Liver (tissue), 9 donors: ENCODE measurements around the gene SERTAD3. TPM values are rescaled to one million over a fixed set of nuclear protein-coding genes. Genes with fewer than 3 reads are reported as not detected.

ENCODE experiments used
- DNase-seq: peaks from one replicate; pipeline ENCODE4 v3.0.0-alpha.2; 2017; ENCODE audit warnings: low spot score
- H3K27ac ChIP-seq, 2 donors: one replicate each; pipeline ENCODE4 v1.7.0; 2013; ENCODE audit warnings: inconsistent platforms in 2 of 2, low read length in 2 of 2, control low read depth in 1 of 2, low read depth in 1 of 2, mild to moderate bottlenecking in 1 of 2
- H3K27me3 ChIP-seq, 4 donors: one replicate each; pipeline versions ENCODE4 v1.6.1 to v1.7.0; 2013; ENCODE audit warnings: low read length in 3 of 4, inconsistent platforms in 1 of 4, mild to moderate bottlenecking in 1 of 4, moderate library complexity in 1 of 4; ENCODE audit not compliant: control insufficient read depth in 4 of 4, insufficient read depth in 4 of 4
- H3K36me3 ChIP-seq, 4 donors: one replicate each; pipeline versions ENCODE4 v1.6.1 to v1.7.0; 2013; ENCODE audit warnings: low read length in 3 of 4, mild to moderate bottlenecking in 3 of 4, low read depth in 1 of 4, moderate library complexity in 1 of 4; ENCODE audit not compliant: control insufficient read depth in 4 of 4, insufficient read depth in 3 of 4
- H3K4me1 ChIP-seq, 4 donors: one replicate each; pipeline versions ENCODE4 v1.6.1 to v1.7.0; 2013; ENCODE audit warnings: low read length in 3 of 4, mild to moderate bottlenecking in 3 of 4, moderate library complexity in 1 of 4; ENCODE audit not compliant: control insufficient read depth in 4 of 4, insufficient read depth in 4 of 4
- H3K4me3 ChIP-seq, 3 donors: one replicate each; pipeline versions ENCODE4 v1.6.1 to v1.7.0; 2013; ENCODE audit warnings: low read length in 3 of 3, control low read depth in 1 of 3, low read depth in 1 of 3, mild to moderate bottlenecking in 1 of 3
- H3K9ac ChIP-seq, 2 donors: one replicate each; pipeline ENCODE4 v1.7.0; 2013; ENCODE audit warnings: low read length in 2 of 2, mild to moderate bottlenecking in 2 of 2, moderate library complexity in 2 of 2, control low read depth in 1 of 2, low read depth in 1 of 2
- H3K9me3 ChIP-seq, 4 donors: one replicate each; pipeline versions ENCODE4 v1.6.1 to v1.7.0; 2013; ENCODE audit warnings: low read length in 3 of 4; ENCODE audit not compliant: control insufficient read depth in 4 of 4
- ATF3 ChIP-seq: IDR thresholded peaks from 2 replicates; pipeline ENCODE4 v1.6.1; 2016; ENCODE audit warnings: antibody characterized with exemption
- FOXA1 ChIP-seq: IDR thresholded peaks from 2 replicates; pipeline ENCODE4 v1.6.1; 2016; ENCODE audit warnings: antibody characterized with exemption
- FOXA2 ChIP-seq: IDR thresholded peaks from 2 replicates; pipeline ENCODE4 v1.6.1; 2016; ENCODE audit warnings: antibody characterized with exemption
- GABPA ChIP-seq, 2 donors: IDR thresholded peaks in 1 of 2; conservative IDR thresholded peaks in 1 of 2; 2 replicates each; pipeline ENCODE4 v1.6.1; 2016; ENCODE audit warnings: antibody characterized with exemption in 2 of 2, mild to moderate bottlenecking in 1 of 2, moderate library complexity in 1 of 2
- HNF4A ChIP-seq, 2 donors: conservative IDR thresholded peaks; 2 replicates each; pipeline ENCODE4 v1.6.1; 2016; ENCODE audit warnings: antibody characterized with exemption in 2 of 2, mild to moderate bottlenecking in 2 of 2
- JUND ChIP-seq, 2 donors: IDR thresholded peaks; 2 replicates each; pipeline ENCODE4 v1.6.1; 2016; ENCODE audit warnings: antibody characterized with exemption in 2 of 2
- NR2F2 ChIP-seq: IDR thresholded peaks from 2 replicates; pipeline ENCODE4 v1.6.1; 2016; ENCODE audit warnings: antibody characterized with exemption
- TAF1 ChIP-seq: conservative IDR thresholded peaks from 2 replicates; pipeline ENCODE4 v1.6.1; 2016; ENCODE audit warnings: antibody characterized with exemption, mild to moderate bottlenecking
- ZBTB33 ChIP-seq: IDR thresholded peaks from 2 replicates; pipeline ENCODE4 v1.6.1; 2016; ENCODE audit warnings: antibody characterized with exemption
- WGBS: extraction: QIAGEN DNeasy Blood & Tissue Kit; methylation state at CpG from one replicate; pipeline ENCODE4 v1.1.7; 2013; 5-methylcytosine and 5-hydroxymethylcytosine counted together
- polyA plus RNA-seq, 2 donors: library from polyadenylated mRNA; stranded (reverse) in 1 of 2; unstranded in 1 of 2; fragments of 200-250 nt in 1 of 2; fragments of >200 nt in 1 of 2; fragmentation: Nextera tagmentation in 1 of 2; extraction: Ambion mirVana in 1 of 2; gene quantifications; one replicate each; pipeline versions ENCODE4 v1.2.1 to v1.2.3, GENCODE V29; 2013 to 2015
- total RNA-seq, 2 donors: library from RNA; depleted of rRNA; stranded (reverse); fragments of >200 nt; gene quantifications; one replicate each; pipeline ENCODE4 v1.2.3, GENCODE V29; 2014
- TF ChIP-seq, protein P1 (sequence below): fragments of 150-350 bp; IDR thresholded peaks from 2 replicates; pipeline ENCODE4 v1.5.1; 2017; ENCODE audit warnings: improper control_type of control experiment, low read depth, low read length; ENCODE audit not compliant: missing input control
- donor health status: healthy.
- donor health status: healthy.
- donor health status: healthy.
- donor health status: healthy.
- donor health status: healthy.

SERTAD3 gene
- total and polyA plus RNA-seq, 4 donors = 6.1 to 8.9 (median 6.9) TPM

DNA sequence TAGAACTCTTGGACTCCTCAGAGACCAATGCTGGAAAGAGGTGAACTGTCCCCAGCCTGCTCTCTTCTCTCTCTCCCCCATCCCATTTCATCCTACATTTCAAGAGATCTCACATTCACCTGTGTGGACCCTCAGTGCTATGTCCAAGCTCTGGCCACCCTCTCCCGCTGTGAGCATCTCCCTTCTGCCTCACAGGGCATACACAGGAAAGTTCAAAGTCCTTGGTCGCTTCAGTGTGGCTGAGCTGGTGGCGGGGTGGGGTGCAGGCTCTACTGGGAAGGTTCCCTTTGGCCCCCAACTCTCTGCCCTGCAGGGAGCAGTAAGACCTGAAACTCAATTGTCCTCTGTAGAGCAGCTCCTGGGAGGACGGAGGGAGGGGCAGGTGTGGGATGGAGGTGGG, 49.6 kb upstream of the SERTAD3 start:
- DNase-seq = no peak
- no peaks in the 10 kb centered on the region for H3K36me3 ChIP-seq
- 45% methylated on average over 4 of the region's 4 CpGs for WGBS
- H3K4me3 ChIP-seq = no peak overlapping the region
- TF ChIP-seq NR2F2 (no peak), FOXA2 (no peak), GABPA (IDR thresholded peaks at IDR 0.05 in 1 of 2, conservative IDR thresholded peaks at IDR 0.05 in 1 of 2) (no peak), HNF4A (conservative IDR thresholded peaks at IDR 0.05) (no peak)
- TF ChIP-seq, protein P1, sequence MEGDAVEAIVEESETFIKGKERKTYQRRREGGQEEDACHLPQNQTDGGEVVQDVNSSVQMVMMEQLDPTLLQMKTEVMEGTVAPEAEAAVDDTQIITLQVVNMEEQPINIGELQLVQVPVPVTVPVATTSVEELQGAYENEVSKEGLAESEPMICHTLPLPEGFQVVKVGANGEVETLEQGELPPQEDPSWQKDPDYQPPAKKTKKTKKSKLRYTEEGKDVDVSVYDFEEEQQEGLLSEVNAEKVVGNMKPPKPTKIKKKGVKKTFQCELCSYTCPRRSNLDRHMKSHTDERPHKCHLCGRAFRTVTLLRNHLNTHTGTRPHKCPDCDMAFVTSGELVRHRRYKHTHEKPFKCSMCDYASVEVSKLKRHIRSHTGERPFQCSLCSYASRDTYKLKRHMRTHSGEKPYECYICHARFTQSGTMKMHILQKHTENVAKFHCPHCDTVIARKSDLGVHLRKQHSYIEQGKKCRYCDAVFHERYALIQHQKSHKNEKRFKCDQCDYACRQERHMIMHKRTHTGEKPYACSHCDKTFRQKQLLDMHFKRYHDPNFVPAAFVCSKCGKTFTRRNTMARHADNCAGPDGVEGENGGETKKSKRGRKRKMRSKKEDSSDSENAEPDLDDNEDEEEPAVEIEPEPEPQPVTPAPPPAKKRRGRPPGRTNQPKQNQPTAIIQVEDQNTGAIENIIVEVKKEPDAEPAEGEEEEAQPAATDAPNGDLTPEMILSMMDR = no peak
- no peak overlapping the region for H3K27ac ChIP-seq
- no peaks in the 10 kb centered on the region for H3K9me3 ChIP-seq
- no peaks in the 10 kb centered on the region for H3K4me1 ChIP-seq
- no peaks in the 10 kb centered on the region for H3K27me3 ChIP-seq
- no peak overlapping the region for H3K9ac ChIP-seq

DNA sequence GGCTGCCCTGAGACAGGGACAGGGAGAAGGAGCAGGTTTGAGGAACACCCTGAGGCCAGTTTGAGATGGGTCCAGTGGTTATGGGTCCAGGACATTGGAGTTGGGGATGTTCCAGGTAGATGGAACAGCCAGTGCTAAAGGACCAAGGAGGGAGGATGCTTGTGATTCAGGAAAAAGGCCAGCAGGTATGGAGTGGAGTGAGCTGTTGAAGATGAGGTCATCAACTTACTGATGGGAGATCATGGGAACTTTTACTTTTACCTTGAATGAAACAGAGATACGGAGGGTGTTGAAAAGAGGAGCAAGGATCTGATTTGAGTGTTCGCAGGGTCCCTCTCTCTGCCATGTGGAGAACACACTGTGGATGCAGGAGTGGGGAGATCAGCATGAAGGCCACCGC, 48.1 kb upstream of the SERTAD3 start:
- H3K4me3 ChIP-seq = no peak overlapping the region
- WGBS = 96% methylated on average over 3 of the region's 3 CpGs
- no peak for TF ChIP-seq FOXA1
- H3K27ac ChIP-seq = no peak overlapping the region
- no peak overlapping the region for H3K9ac ChIP-seq
- no peaks in the 10 kb centered on the region for H3K36me3 ChIP-seq
- no peaks in the 10 kb centered on the region for H3K9me3 ChIP-seq
- H3K27me3 ChIP-seq = peaks cover 0 to 2% (median 0%) of the 10 kb centered on the region in 4 donors
- peaks cover 0 to 2% (median 0%) of the 10 kb centered on the region in 4 donors for H3K4me1 ChIP-seq
- DNase-seq = no peak

DNA sequence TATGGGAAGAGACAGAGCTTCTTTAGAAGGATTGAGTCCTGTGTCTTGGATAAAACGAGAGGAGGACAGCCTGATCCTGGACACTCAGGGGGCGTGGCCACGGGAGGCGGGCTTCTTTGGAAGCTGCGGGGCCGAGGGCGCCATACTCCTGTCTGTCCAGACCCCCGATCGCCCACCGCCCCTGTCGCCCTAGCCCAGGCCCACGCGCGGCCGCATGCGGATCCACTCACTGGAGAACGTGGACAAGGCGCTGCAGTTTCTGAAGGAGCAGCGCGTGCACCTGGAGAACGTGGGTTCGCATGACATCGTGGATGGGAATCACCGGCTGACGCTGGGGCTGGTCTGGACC, 45.7 kb upstream of the SERTAD3 start:
- peaks cover 0 to 2% (median 0%) of the 10 kb centered on the region in 4 donors for H3K27me3 ChIP-seq
- H3K27ac ChIP-seq = no peak overlapping the region
- no peaks in the 10 kb centered on the region for H3K36me3 ChIP-seq
- TF ChIP-seq FOXA1 (no peak), ATF3 (no peak), JUND (IDR thresholded peaks at IDR 0.05) (no peak), TAF1 (no peak), NR2F2 (no peak), GABPA (IDR thresholded peaks at IDR 0.05 in 1 of 2, conservative IDR thresholded peaks at IDR 0.05 in 1 of 2) (no peak), ZBTB33 (no peak)
- H3K4me1 ChIP-seq = peaks cover 0 to 2% (median 0%) of the 10 kb centered on the region in 4 donors
- H3K9me3 ChIP-seq = no peaks in the 10 kb centered on the region
- no peak overlapping the region for H3K4me3 ChIP-seq
- H3K9ac ChIP-seq = no peak overlapping the region
- DNase-seq = no peak
- 59% methylated on average over 25 of the region's 25 CpGs for WGBS
